Fibroblast of lung (primary cell): Measurements from ENCODE around the gene RFNG. TPM values are rescaled to one million over a fixed set of nuclear protein-coding genes. Genes with fewer than 3 reads are reported as not detected.

ENCODE experiments used
- DNase-seq, 2 donors: peaks; one replicate each; pipeline versions ENCODE4 v3.0.0 to v3.0.0-alpha.2; 2010; ENCODE audit warnings: low read depth in 2 of 2
- H2AFZ ChIP-seq: 2 replicates; pipeline ENCODE4 v1.5.1; 2012; ENCODE audit warnings: low read length, control low read depth, inconsistent platforms
- H3K27ac ChIP-seq: 2 replicates; pipeline ENCODE4 v1.5.1; 2011; ENCODE audit warnings: low read length, control low read depth; ENCODE audit not compliant: insufficient read depth
- H3K27me3 ChIP-seq: 2 replicates; pipeline ENCODE4 v1.5.1; 2011; ENCODE audit warnings: mild to moderate bottlenecking, low read length; ENCODE audit not compliant: control insufficient read depth, insufficient read depth
- H3K36me3 ChIP-seq: 2 replicates; pipeline ENCODE4 v1.5.1; 2011; ENCODE audit warnings: low read length; ENCODE audit not compliant: control insufficient read depth, insufficient read depth
- H3K4me1 ChIP-seq: 2 replicates; pipeline ENCODE4 v1.5.1; 2011; ENCODE audit warnings: low read length; ENCODE audit not compliant: control insufficient read depth, insufficient read depth; ENCODE audit errors: extremely low read depth
- H3K4me2 ChIP-seq: 2 replicates; pipeline ENCODE4 v1.5.1; 2011; ENCODE audit warnings: low read length, control low read depth; ENCODE audit not compliant: insufficient read depth; ENCODE audit errors: extremely low read depth
- H3K4me3 ChIP-seq, 4 experiments: fragments of 200-600 bp in 1 of 4; sonication (generic) in 1 of 4; replicated peaks in 1 of 4; 2 replicates each; pipeline ENCODE4 v1.5.1; 2011 to 2016; ENCODE audit warnings: low read length in 4 of 4, low read depth in 3 of 4, mild to moderate bottlenecking in 3 of 4, control low read depth in 2 of 4, inconsistent platforms in 1 of 4, mixed read lengths in 1 of 4; ENCODE audit not compliant: insufficient read depth in 1 of 4; ENCODE audit errors: control extremely low read depth in 1 of 4
- H3K79me2 ChIP-seq: 2 replicates; pipeline ENCODE4 v1.5.1; 2012; ENCODE audit warnings: mild to moderate bottlenecking, low read length, inconsistent platforms; ENCODE audit not compliant: control insufficient read depth, insufficient read depth
- H3K9ac ChIP-seq: 2 replicates; pipeline ENCODE4 v1.5.1; 2011; ENCODE audit warnings: mild to moderate bottlenecking, low read length, control low read depth; ENCODE audit not compliant: insufficient read depth
- H3K9me3 ChIP-seq: 2 replicates; pipeline ENCODE4 v1.5.1; 2012; ENCODE audit warnings: low read depth, low read length; ENCODE audit not compliant: control insufficient read depth, insufficient read depth
- H4K20me1 ChIP-seq: 2 replicates; pipeline ENCODE4 v1.5.1; 2011; ENCODE audit warnings: low read length; ENCODE audit not compliant: control insufficient read depth, insufficient read depth; ENCODE audit errors: extremely low read depth
- CTCF ChIP-seq, 2 donors: IDR thresholded peaks in 1 of 2; conservative IDR thresholded peaks in 1 of 2; 1 replicate in 1 of 2; 2 replicates in 1 of 2; pipeline ENCODE4 v1.5.1; 2011 to 2012; ENCODE audit warnings: low read length in 2 of 2, control low read depth in 1 of 2, inconsistent platforms in 1 of 2, low read depth in 1 of 2, mild to moderate bottlenecking in 1 of 2
- EZH2 ChIP-seq: IDR thresholded peaks from 2 replicates; pipeline ENCODE4 v1.5.1; 2012; ENCODE audit warnings: low read length, control low read depth, mild to moderate bottlenecking; ENCODE audit errors: missing control alignments
- polyA plus RNA-seq, 2 donors: library from polyadenylated mRNA; depleted of rRNA in 1 of 2; stranded (reverse) in 1 of 2; unstranded in 1 of 2; fragments of >200 nt; gene quantifications; 2 replicates each; pipeline ENCODE4 v1.2.1, GENCODE V29; 2011 to 2012; ENCODE audit warnings: missing spikeins in 1 of 2
- total RNA-seq: library from RNA; depleted of rRNA; stranded (reverse); fragments of >200 nt; gene quantifications from 2 replicates; pipeline ENCODE4 v1.2.1, GENCODE V29; 2014

RFNG gene
- total and polyA plus RNA-seq, 2 donors (not counting 1 experiment from before 2014, with no cell fraction given) = 14.5 to 48.9 TPM

DNA sequence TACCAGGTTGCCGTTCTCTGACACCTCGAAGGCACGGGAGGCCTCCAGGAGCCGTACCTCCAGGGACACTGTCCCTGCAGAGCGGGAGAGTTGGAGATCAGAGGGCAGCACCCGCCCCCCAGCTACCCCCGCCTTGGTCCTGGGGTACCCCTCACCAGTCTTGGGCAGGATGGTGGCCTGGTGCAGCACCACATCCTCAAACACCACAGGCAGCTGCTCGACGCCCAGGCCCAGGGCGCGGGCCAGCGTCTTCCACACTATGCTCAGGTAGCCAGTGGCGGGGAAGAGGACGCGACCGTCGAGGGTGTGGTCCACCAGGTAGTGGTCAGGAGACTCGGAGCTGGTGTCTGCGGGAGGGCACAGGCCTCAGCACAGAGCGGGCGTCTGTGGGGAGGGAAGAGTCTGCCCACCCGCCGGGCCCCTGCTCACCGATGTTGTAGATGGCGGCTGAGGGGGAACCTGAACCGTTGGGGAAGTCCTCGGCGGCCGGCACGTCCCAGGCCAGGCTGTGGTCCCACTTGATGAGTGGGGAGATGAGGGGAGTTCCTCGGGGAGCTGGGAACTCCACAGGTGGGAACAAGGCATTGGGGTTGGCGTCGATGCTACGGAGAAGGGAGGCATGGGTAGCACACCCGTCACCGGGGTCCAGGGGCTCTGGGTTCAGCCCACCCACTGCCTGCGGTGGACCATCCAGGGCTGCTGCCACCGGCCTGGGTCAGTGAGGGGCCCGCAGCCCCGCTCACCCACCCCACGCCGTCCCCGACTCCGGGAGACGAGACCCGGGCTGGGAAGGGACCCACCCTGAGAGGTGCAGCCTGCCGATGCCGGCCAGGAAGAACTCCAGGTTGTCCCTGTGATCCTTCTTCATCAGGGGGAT lies 36.6 kb upstream of the RFNG start:
- no peaks in the 10 kb centered on the region for H4K20me1 ChIP-seq
- no peak overlapping the region for H3K4me3 ChIP-seq
- no peak overlapping the region for H3K9ac ChIP-seq
- H3K4me1 ChIP-seq = no peaks in the 10 kb centered on the region
- TF ChIP-seq CTCF (conservative IDR thresholded peaks at IDR 0.05 in 1 of 2, IDR thresholded peaks at IDR 0.05 in 1 of 2; ENCODE audit: low read depth in 1 of 2, low read length in 2 of 2) (no peak), EZH2 (no peak)
- H2AFZ ChIP-seq = no peak overlapping the region
- no peak overlapping the region for H3K4me2 ChIP-seq
- no peak overlapping the region for H3K27ac ChIP-seq
- no peaks in the 10 kb centered on the region for H3K27me3 ChIP-seq
- H3K79me2 ChIP-seq = peaks cover 9% of the 10 kb centered on the region
- no peaks in the 10 kb centered on the region for H3K9me3 ChIP-seq
- no peak for DNase-seq
- peaks cover 80% of the 10 kb centered on the region for H3K36me3 ChIP-seq

DNA sequence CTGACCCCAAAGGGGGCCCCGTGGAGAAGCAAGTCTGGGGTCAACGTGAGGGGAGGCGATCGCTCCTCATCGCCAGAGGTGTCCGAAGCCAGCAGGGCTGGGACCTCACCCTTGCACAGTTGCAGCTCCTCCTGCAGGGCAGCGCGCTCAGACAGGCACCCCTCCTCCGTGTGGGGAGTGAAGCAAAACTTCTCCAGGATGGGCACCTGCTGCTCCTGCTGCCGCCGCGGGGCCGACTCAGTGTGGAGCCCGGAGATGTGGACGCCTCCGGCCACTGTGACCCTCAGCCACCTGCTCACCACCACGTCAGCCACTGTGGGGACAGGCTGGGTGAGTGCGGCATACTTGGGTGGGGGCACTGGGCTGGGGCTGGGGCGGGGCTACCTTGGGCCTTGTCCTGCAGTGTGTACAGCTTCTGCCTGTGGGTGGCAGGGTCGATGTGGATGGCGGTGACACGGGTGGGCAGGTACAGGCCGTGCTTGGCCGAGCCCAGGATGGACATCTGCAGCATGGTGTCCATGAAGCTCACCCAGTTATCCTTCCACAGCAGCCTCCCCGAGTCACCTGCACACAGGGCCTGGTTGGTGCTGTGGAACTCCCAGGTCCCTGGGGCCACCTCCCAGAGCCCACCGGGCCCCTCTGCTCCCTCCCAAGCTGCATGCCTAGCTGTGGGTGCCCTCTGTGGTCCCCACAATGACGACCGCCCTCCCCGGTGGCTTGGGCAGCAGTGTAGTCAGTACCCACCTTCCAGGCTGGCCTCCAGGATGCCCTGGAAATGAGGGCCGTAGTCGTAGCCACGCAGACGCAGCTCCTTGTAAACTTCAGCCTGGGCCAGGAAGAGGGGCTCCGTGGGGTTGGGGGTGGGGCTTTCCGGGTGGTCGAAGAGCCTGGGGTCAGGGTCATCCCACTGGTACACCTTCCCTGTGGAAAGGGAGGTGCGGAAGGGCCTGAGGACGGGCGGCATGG lies 35.6 kb upstream of the RFNG start:
- H3K27ac ChIP-seq = no peak overlapping the region
- no peak overlapping the region for H3K4me2 ChIP-seq
- H3K9ac ChIP-seq = no peak overlapping the region
- TF ChIP-seq EZH2 = no peak
- TF ChIP-seq CTCF (conservative IDR thresholded peaks at IDR 0.05 in 1 of 2, IDR thresholded peaks at IDR 0.05 in 1 of 2; ENCODE audit: low read depth in 1 of 2, low read length in 2 of 2) = no peak
- no peaks in the 10 kb centered on the region for H3K4me1 ChIP-seq
- peaks cover 7% of the 10 kb centered on the region for H3K79me2 ChIP-seq
- H2AFZ ChIP-seq = no peak overlapping the region
- peaks cover 83% of the 10 kb centered on the region for H3K36me3 ChIP-seq
- no peaks in the 10 kb centered on the region for H3K27me3 ChIP-seq
- no peaks in the 10 kb centered on the region for H3K9me3 ChIP-seq
- no peaks in the 10 kb centered on the region for H4K20me1 ChIP-seq
- DNase-seq = no peak
- no peak overlapping the region for H3K4me3 ChIP-seq
